ENCODE measurements around the gene ZC3H12D. TPM values are rescaled to one million over a fixed set of nuclear protein-coding genes. Genes with fewer than 3 reads are reported as not detected.
A peak's percentile ranks its signal among the peaks of the same experiment; 100 is the strongest.

Gene ZC3H12D
- total RNA-seq, 4 donors from 2014 or later, result 0.23 to 4.7 (median 0.46) TPM

GRCh38 chr6:149492798-149493343 lies 8.1 kb upstream of the ZC3H12D start:
- 88% methylated on average over 4 of the region's 4 CpGs for WGBS
- no peak for DNase-seq (ENCODE audit: low spot score in 2 of 2)
- Histone ChIP-seq H3K27me3 (no peaks in the 10 kb centered on the region), H3K4me3 (no peak overlapping the region), H3K9me3 (no peaks in the 10 kb centered on the region), H3K27ac (no peak overlapping the region), H3K36me3 (no peaks in the 10 kb centered on the region), H3K4me1 (peaks cover 6% of the 10 kb centered on the region)
- TF ChIP-seq CTCF (IDR thresholded peaks at IDR 0.05) (no peak), EP300 (IDR thresholded peaks at IDR 0.05) (no peak), POLR2A (IDR thresholded peaks at IDR 0.05) (no peak), POLR2AphosphoS5 (IDR thresholded peaks at IDR 0.05) (no peak)

GRCh38 chr6:149489967-149490366 lies 5.2 kb upstream of the ZC3H12D start:
- 89% methylated on average over 4 of the region's 4 CpGs for WGBS
- no peak for TF ChIP-seq EP300 (IDR thresholded peaks at IDR 0.05)
- no peak for TF ChIP-seq POLR2AphosphoS5 (IDR thresholded peaks at IDR 0.05)
- TF ChIP-seq CTCF (IDR thresholded peaks at IDR 0.05), result no peak
- TF ChIP-seq POLR2A (IDR thresholded peaks at IDR 0.05), result no peak

GRCh38 chr6:149488815-149489214 lies 4.0 kb upstream of the ZC3H12D start:
- Histone ChIP-seq H3K9me3 (no peaks in the 10 kb centered on the region), H3K27ac (no peak overlapping the region), H3K36me3 (no peaks in the 10 kb centered on the region), H3K4me1 (peaks cover 19% of the 10 kb centered on the region), H3K27me3 (no peaks in the 10 kb centered on the region), H3K4me3 (no peak overlapping the region)
- WGBS, result 15% methylated on average over 3 of the region's 3 CpGs
- no peak for DNase-seq (ENCODE audit: low spot score in 2 of 2)
- TF ChIP-seq POLR2A (IDR thresholded peaks at IDR 0.05) (no peak), CTCF (IDR thresholded peaks at IDR 0.05) (no peak), EP300 (IDR thresholded peaks at IDR 0.05) (no peak), POLR2AphosphoS5 (IDR thresholded peaks at IDR 0.05) (no peak)

More at GRCh38 chr6:149489967-149490366, 5.2 kb upstream of the ZC3H12D start:
- H3K27me3 ChIP-seq, result no peaks in the 10 kb centered on the region
- peaks cover 14% of the 10 kb centered on the region for H3K4me1 ChIP-seq
- no peaks in the 10 kb centered on the region for H3K9me3 ChIP-seq
- H3K36me3 ChIP-seq, result no peaks in the 10 kb centered on the region
- DNase-seq (ENCODE audit: low spot score in 2 of 2), result no peak
- H3K4me3 ChIP-seq, result no peak overlapping the region
- no peak overlapping the region for H3K27ac ChIP-seq

DNA sequence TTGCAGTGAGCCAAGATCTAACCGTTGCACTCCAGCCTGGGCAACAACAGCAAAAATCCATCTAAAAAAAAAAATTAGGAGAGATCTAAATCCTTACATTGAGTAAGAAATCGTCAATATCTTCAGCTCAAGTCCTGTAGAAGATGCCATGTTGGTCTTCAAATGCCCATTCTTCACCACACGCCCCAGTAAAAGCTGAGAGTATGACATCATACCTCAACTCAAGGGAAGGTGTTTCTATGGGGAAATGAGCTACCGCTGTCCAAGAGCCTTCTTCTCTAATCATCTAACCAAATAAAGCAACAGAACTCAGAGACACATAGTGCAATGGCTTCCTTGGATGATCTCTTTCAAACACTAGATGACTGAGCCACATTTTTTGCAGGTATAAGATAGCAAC lies 2.5 kb upstream of the ZC3H12D start:
- Histone ChIP-seq H3K9me3 (no peaks in the 10 kb centered on the region), H3K27ac (no peak overlapping the region), H3K4me3 (no peak overlapping the region), H3K36me3 (no peaks in the 10 kb centered on the region), H3K4me1 (peaks cover 22% of the 10 kb centered on the region), H3K27me3 (no peaks in the 10 kb centered on the region)
- DNase-seq (ENCODE audit: low spot score in 2 of 2), result no peak
- WGBS, result 67% methylated on average over 4 of the region's 4 CpGs
- TF ChIP-seq POLR2AphosphoS5 (IDR thresholded peaks at IDR 0.05) (no peak), EP300 (IDR thresholded peaks at IDR 0.05) (no peak), POLR2A (IDR thresholded peaks at IDR 0.05) (no peak), CTCF (IDR thresholded peaks at IDR 0.05) (no peak)

DNA sequence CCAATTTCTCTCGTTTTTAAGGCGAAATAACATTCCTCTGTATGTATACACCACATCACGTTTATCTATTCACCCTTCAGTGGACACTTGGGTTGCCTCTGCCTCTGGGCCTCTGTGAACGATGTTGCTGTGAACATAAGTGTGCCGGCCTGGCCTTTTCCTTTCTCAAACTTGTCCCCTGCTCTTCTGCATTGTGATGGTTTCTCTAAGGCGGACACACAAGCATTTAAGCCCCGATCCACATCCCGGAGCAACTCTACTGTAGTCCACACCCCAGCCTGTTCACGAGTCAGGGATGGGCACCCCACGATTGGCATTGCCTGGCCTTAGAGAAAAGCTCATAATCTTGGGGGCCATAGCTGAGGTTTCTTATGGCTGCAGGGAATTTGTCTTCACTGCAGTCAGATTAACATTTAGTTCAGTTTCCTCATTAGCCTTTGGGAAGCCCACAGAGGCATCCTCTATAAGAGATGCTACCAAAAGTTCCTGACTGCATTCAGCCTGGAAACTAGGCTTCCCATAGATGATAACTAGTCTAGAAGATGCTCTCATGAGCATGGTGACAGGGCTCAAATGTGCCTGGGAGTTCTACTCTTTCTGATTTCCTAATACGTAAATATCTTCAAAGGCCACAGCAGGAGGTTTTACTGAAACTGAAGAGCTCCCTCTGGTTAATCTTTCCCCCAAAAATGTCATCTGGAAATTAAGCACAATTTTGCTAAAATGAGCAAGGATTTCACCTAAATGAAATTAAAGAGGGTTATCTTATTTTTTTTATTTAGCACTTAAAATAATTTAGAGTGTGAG lies 762 bp downstream of the ZC3H12D start:
- no peaks in the 10 kb centered on the region for H3K27me3 ChIP-seq
- H3K36me3 ChIP-seq, result no peaks in the 10 kb centered on the region
- H3K4me1 ChIP-seq, result peaks cover 24% of the 10 kb centered on the region
- TF ChIP-seq EP300 (IDR thresholded peaks at IDR 0.05) (no peak), POLR2A (IDR thresholded peaks at IDR 0.05) (no peak)
- H3K4me3 ChIP-seq, result peak overlapping the region; percentile 26
- no peak for DNase-seq (ENCODE audit: low spot score in 2 of 2)
- H3K27ac ChIP-seq, result peak overlapping the region; percentile 33
- H3K9me3 ChIP-seq, result no peaks in the 10 kb centered on the region
- 85% methylated on average over 11 of the region's 11 CpGs for WGBS
